Right atrium auricular region (tissue), 2 donors: ENCODE data around the gene RAET1E. TPM values are rescaled to one million over a fixed set of nuclear protein-coding genes. Genes with fewer than 3 reads are reported as not detected.
"Not testable (repeated sequence)": the region's sequence is repeated elsewhere in the genome, so short reads cannot be mapped to it uniquely, and the experiment has no call there.

ENCODE experiments used
- DNase-seq: peaks from one replicate; pipeline ENCODE4 v3.0.0-alpha.2; 2019; ENCODE audit warnings: low spot score
- H3K27ac ChIP-seq, 2 donors: fragments of 200-600 bp; sonication (generic); 1 replicate in 1 of 2; 2 replicates in 1 of 2; pipeline ENCODE4 v1.5.1; 2016 to 2019
- H3K27me3 ChIP-seq, 2 donors: fragments of 200-600 bp; sonication (generic); one replicate each; pipeline versions ENCODE4 v1.5.1 to v1.6.0; 2017 to 2019
- H3K36me3 ChIP-seq: fragments of 200-600 bp; sonication (generic); one replicate; pipeline ENCODE4 v1.5.1; 2016
- H3K4me1 ChIP-seq, 2 donors: fragments of 200-600 bp; sonication (generic); one replicate each; pipeline versions ENCODE4 v1.5.1 to v1.6.0; 2017 to 2019
- H3K4me3 ChIP-seq, 2 donors: fragments of 200-600 bp; sonication (generic); 1 replicate in 1 of 2; 2 replicates in 1 of 2; pipeline ENCODE4 v1.5.1; 2017 to 2019; ENCODE audit warnings: mild to moderate bottlenecking in 1 of 2, moderate library complexity in 1 of 2
- H3K9me3 ChIP-seq, 2 donors: fragments of 200-600 bp; sonication (generic); one replicate each; pipeline ENCODE4 v1.5.1; 2019
- CTCF ChIP-seq, 2 donors: fragments of 200-600 bp; sonication (generic); IDR thresholded peaks; one replicate each; pipeline ENCODE4 v1.5.1; 2019; ENCODE audit warnings: antibody characterized with exemption in 2 of 2
- total RNA-seq, 2 donors: library from RNA; depleted of rRNA; stranded (reverse); fragments of >200 nt; gene quantifications; one replicate each; pipeline ENCODE4 v1.1.0, GENCODE V29; 2016

The RAET1E gene
- total RNA-seq, 2 donors from 2014 or later: 0.52 to 4.3 TPM

DNA sequence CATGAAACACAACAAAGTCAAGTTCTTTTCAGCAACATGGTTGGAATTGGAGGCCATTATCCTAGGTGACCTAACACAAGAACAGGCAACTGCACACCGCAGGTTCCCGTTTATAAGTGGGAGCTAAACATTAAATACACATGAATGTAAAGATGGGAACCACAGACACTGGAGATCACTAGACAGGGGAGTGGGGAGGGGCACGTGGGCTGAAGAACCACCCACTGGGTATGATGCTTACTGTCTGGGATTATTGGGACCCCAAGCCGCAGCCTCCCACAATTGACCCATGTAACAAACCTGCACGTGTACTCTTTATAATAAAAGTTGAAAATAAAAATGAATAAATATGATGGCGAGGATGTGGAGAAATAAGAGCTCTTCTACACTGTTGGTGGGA is 33.6 kb upstream of the RAET1E start:
- Histone ChIP-seq H3K27ac (no peak overlapping the region), H3K4me1 (no peaks in the 10 kb centered on the region), H3K36me3 (no peaks in the 10 kb centered on the region), H3K9me3 (no peaks in the 10 kb centered on the region), H3K27me3 (peaks cover 3 to 12% of the 10 kb centered on the region in 2 donors), H3K4me3 (no peak overlapping the region)
- no peak for TF ChIP-seq CTCF (IDR thresholded peaks at IDR 0.05)
- DNase-seq: no peak

- H3K27me3 ChIP-seq: peaks cover 0 to 10% of the 10 kb centered on the region in 2 donors
- peak in 1 of 2 donors; percentile 23 for TF ChIP-seq CTCF (IDR thresholded peaks at IDR 0.05)
Measured at GRCh38 chr6:149929422-149929821, 31.5 kb upstream of the RAET1E start.

GRCh38 chr6:149927025-149927424 is 29.1 kb upstream of the RAET1E start:
- peak; percentile 32 for DNase-seq
- not testable (repeated sequence) for H3K27ac ChIP-seq, H3K27me3 ChIP-seq, H3K4me3 ChIP-seq, H3K9me3 ChIP-seq, H3K36me3 ChIP-seq
- peaks cover 0 to 29% of the 10 kb centered on the region in 2 donors for H3K4me1 ChIP-seq

More at GRCh38 chr6:149929422-149929821, 31.5 kb upstream of the RAET1E start:
- H3K36me3 ChIP-seq: no peaks in the 10 kb centered on the region
- H3K27ac ChIP-seq: no peak overlapping the region
- no peaks in the 10 kb centered on the region for H3K9me3 ChIP-seq
- no peak overlapping the region for H3K4me3 ChIP-seq
- peaks cover 0 to 13% of the 10 kb centered on the region in 2 donors for H3K4me1 ChIP-seq
- no peak for DNase-seq

DNA sequence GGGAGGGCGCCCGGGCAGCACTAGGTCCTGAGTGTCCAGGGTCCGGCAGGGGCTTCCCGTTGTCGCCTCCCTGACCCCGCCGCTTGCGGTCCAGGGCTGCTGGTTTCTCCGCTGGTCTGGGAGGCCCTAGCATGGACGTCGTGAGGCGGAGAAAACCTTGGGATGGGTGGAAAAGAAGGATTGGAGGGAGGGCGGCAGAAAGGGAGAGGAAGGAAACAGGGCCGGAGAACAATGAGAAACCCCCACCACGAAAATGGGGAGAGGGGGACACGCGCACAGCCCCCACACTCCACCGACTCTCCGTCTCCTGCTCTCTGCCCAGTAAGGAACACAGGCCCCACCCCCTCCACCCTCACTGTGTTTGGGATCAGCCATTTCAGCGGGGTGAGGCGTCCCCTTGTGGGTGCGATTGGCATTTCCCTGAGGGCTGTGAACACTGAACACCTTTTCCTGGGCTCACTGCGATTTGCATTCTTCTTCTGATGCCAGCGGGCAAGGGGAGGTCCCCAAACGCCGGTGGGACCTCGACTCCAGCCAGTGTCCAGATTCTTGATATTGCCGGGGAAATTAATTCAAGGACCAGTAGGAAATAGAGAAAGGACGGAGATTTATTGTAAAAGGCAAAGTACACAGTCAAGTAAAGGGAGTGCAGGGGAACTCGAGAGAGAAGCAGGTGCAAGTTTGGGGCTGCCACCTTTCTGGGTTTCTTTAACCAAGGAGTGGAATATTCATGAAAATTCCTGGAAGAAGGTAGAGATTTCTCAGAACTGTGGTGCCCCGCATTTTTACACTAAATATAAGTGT is 28.3 kb upstream of the RAET1E start:
- no peaks in the 10 kb centered on the region for H3K36me3 ChIP-seq
- peak overlapping the region; percentile 47 to 67 for H3K27ac ChIP-seq
- peak overlapping the region; percentile 45 to 62 for H3K4me3 ChIP-seq
- H3K9me3 ChIP-seq: no peaks in the 10 kb centered on the region
- DNase-seq: peak; percentile 95
- peak; percentile 93 to 96 for TF ChIP-seq CTCF (IDR thresholded peaks at IDR 0.05)
- peaks cover 0 to 29% of the 10 kb centered on the region in 2 donors for H3K4me1 ChIP-seq
- H3K27me3 ChIP-seq: peaks cover 0 to 9% of the 10 kb centered on the region in 2 donors

DNA sequence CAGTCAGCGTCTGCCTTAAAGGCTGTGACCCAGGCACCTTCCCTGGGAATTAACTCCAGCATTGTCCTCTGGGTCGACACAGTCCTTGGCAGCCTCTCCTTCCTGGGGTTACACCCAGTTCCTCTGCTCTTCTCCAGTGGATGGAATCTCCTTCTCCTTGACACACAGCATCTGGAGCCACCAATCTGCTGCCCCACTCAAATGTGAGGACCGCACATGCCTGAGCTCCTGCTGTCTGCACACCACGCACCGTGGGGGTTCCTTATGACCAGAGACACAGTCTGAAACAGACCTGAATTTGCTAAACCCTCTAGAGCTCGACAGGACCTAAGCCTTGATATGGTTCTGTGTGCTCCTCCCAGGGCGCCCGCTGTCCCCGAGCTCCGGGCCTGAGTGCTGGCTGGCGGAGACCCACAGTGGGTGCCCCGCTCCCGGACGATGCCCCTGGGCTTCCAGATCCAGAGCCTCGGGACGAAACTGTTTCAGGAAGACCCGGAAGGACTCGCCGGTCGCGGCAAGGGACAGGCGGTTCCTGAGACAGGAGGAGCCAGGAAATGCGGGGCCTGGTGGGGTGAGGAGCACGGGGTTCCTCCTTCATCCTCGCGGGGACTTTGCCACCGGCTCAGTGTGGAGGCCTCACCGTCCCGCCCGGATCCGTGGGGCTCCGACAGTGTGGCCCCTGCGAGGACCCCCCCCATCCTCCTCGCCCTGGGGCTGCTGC is 27.5 kb upstream of the RAET1E start:
- H3K36me3 ChIP-seq: no peaks in the 10 kb centered on the region
- H3K27me3 ChIP-seq: peaks cover 0 to 4% of the 10 kb centered on the region in 2 donors
- H3K9me3 ChIP-seq: no peaks in the 10 kb centered on the region
- H3K4me1 ChIP-seq: peaks cover 0 to 29% of the 10 kb centered on the region in 2 donors
- DNase-seq: peak; percentile 62
- peak overlapping the region; percentile 47 to 67 for H3K27ac ChIP-seq
- no peak for TF ChIP-seq CTCF (IDR thresholded peaks at IDR 0.05)
- H3K4me3 ChIP-seq: peak overlapping the region; percentile 45 to 62

GRCh38 chr6:149924933-149925252 is 27.0 kb upstream of the RAET1E start:
- no peak for TF ChIP-seq CTCF (IDR thresholded peaks at IDR 0.05)
- Histone ChIP-seq H3K27me3 (no peaks in the 10 kb centered on the region), H3K36me3 (no peaks in the 10 kb centered on the region), H3K27ac (peak overlapping the region; percentile 47 to 67), H3K9me3 (no peaks in the 10 kb centered on the region), H3K4me1 (peaks cover 0 to 29% of the 10 kb centered on the region in 2 donors), H3K4me3 (no peak overlapping the region)
- no peak for DNase-seq
